GM18861 (cell line): ENCODE results near the gene LOXL4.
"Not testable (repeated sequence)": the region's sequence is repeated elsewhere in the genome, so short reads cannot be mapped to it uniquely, and the experiment has no call there.

Source experiments
- ATAC-seq: cut with Tn5 transposase; IDR thresholded peaks from one replicate; pipeline ENCODE4 v1.9.1; 2021; ENCODE audit not compliant: unreplicated experiment

The LOXL4 gene

GRCh38 chr10:98246911-98247805 lies 20.8 kb downstream of the LOXL4 start:
- no peak for ATAC-seq

DNA sequence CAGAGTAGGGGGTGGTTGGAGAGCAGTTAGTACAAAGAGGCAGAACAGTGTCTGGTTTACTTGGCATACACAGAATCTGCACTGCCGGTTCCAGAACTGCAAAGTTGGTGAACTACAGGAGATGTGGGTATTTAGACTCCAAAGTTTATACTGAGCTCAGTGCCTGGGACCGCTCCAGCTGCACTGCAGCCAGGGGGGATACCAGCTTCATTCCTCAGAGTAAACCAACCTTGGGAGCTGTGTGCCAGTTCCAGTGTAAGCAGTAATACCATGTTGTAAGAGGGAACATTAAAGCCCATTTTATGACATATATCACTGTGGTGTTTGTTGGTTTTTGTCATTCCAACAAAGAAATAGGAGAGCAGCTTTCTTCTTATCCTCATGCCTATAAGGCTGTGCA lies 23.4 kb downstream of the LOXL4 start:
- no peak for ATAC-seq

DNA sequence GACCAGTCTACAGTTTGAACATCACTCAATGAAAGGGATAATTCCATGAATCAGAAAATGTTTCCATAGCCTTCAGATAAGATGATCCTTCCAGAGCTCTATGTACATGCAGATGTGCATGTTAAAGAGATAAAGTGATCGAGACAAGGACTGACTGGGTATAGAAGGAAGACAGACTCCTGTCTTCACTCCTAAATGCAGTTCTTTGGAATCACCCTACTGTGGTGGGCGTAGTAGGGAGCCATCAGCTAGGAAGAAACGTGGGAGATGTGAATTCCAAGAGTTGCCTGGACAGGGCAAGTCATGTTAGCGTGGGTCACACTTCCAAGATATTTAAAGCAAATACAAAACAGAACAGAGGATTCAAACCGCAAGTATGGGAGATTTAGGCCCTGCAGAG lies 23.9 kb downstream of the LOXL4 start:
- no peak for ATAC-seq

DNA sequence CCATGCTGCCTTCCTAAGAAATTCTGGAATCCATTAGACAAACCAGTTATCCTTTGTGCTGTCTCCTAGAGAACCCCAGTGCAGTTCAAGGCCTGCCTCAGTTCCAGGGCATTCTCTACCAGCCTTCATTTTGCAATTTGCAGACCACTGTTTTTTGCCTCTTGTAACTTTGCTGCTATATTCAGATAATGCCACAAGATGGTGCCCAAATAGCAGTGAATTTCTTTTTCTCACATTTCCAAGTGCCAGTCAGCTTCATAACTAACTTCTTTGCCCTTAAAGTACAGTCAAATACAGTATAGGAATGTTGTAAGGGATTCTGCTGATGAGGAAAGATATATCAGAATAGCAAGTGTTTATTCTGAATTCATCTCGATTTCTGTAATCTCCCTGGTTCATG lies 25.2 kb downstream of the LOXL4 start:
- no peak for ATAC-seq

- ATAC-seq: no peak
Measured at GRCh38 chr10:98240524-98240923, 27.5 kb downstream of the LOXL4 start.

DNA sequence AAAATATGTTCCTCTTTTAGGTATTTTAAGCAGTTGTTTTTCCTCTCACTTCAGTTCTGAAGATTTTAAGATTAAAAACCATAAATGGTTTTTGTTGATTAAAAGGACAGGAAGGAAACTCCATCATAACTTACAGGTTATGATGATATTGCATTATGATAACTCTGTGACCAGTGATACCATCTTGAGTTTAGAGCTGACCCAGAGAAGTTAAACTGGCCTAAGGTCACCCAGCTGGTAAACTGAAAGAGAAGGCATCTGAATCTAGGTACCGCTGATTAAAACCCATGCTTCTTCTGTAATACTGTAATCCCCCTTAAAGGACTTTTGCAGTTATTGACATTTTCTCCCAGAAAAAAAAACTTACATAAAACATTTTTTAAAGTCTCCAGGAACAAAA lies 29.6 kb downstream of the LOXL4 start:
- ATAC-seq: no peak

DNA sequence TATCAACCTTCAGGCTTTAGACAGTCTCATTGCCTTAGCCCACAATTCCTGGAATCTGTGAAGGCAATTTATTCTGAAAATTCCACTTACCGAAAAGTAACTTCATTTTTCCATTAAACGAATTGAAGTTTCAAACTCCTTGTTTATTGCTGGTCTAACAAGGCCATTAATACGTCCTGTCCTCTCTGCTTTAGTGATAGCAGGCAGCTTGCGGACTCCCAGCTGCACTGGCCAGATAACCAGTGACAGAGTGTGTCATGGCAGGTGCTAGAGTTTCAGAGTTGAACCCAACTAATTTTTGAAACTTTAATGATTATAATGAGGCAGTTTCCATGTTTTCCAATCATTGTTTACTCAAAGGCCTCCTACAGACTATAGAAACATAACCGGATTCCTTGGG lies 31.1 kb downstream of the LOXL4 start:
- ATAC-seq: no peak

DNA sequence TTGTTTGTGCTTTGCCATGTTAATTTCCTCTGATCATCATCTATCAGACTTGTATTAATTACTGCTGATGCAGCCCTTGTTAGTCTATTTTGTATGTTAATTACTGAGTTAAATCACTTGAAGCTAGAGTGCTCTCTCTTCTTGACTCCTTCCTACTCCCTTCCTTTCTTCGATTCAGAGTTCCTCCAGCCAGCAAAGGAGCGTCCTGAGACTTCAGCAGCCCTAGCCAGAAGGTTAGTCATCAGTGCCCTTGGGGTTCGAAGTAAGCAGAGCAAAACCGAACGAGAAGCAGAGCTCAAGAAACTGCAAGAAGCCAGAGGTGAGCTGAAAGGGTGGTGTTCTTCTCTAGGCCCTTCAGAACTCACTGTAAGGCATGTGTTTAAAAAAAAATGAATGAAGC lies 32.1 kb downstream of the LOXL4 start:
- ATAC-seq: no peak

- no peak for ATAC-seq
Measured at GRCh38 chr10:98231417-98231816, 36.6 kb downstream of the LOXL4 start.

DNA sequence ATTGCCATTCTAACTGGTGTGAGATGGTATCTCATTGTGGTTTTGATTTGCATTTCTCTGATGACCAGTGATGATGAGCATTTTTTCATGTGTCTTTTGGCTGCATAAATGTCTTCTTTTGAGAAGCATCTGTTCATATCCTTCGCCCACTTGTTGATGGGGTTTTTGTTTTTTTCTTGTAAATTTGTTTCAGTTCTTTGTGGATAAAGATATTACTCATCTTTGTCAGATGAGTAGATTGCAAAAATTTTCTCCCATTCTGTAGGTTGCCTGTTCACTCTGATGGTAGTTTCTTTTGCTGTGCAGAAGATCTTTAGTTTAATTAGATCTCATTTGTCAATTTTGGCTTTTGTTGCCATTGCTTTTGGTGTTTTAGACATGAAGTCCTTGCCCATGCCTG lies 39.7 kb downstream of the LOXL4 start:
- not testable (repeated sequence) for ATAC-seq

GRCh38 chr10:98227713-98228112 lies 40.3 kb downstream of the LOXL4 start:
- ATAC-seq: not testable (repeated sequence)

DNA sequence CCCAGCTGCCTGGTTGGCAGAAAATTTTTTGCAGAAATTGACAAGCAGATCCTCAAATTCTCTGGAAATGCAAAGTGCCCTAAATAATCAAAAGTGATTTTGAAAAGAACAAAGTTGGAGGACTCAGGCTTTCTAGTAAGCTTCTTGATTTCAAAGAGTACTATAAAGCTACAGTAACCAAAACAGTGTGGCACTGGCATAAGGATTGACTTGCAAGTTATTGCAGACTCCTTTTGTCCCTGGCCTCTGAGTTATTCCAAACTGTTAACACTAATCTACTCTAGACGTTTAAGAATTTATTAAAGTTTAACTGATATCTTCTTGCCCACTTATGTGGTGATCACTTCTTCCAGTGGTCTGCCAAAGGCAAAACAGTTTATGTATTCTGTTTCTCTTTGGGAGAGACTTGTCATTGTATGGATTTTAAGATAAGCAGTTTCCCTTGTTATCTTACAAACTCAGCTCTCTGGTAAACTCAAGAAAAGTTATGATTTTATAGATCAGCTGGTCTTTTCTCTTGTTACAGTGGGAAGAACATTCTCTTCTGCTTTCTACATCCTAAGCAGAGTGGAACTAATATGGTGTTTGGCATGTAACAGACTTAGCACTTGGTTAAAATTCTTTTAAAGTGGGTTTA lies 41.4 kb downstream of the LOXL4 start:
- no peak for ATAC-seq

DNA sequence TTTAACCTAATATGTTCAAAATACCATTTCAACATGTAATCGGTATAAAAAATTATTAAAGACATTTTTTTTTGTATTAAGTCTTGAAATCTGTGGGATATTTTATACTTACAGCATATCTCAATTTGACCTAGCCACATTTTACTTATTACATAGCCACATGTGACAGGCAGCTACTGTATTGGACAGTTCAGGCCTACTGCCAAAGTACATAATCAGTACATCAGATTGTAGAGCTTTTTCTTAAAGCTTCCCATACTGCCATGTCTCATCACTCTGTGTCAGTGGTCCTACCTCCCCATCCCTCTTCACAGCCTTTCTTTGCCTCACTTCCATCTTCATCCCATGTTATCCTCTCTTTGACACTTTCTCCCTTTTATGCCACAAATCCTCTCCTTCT lies 43.0 kb downstream of the LOXL4 start:
- ATAC-seq: no peak

DNA sequence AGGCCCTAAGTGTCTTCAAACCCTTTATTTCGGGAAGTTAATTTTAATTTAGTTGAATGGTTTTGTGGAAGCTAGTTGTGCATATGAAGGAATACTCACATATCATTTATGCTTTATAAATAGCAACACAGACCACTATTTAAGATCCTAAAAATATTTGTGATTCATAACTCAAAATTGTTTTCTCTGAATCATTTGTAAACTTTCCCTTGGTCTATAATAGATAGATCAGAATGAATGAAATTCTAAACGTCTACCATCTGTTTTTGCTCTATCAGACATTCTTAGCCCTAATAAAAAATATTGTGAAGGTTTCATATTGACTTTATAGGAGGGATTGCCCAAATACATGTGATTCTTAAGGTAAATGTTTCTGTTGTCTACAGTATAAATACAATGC lies 43.5 kb downstream of the LOXL4 start:
- ATAC-seq: no peak

GRCh38 chr10:98223874-98224273 lies 44.1 kb downstream of the LOXL4 start:
- ATAC-seq: no peak

GRCh38 chr10:98217801-98218200 lies 50.2 kb downstream of the LOXL4 start:
- no peak for ATAC-seq

DNA sequence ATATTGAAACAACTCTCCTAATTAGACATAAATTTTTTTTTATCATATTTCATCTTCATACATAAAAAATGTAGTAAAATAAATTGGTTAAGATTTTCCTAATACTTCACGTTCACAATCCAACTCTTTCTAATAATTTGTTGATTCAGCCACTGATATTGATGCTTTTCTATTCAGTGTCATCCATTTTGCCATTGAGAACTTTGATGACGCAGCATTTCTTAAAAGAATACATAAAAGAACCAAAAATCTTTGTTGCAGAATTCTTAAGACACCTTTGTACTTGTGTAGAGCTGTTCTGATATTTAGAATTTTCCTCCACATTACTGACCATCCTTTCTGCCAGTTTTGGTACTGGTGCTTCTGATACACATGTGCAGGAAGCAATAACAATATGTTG lies 52.6 kb downstream of the LOXL4 start:
- no peak for ATAC-seq

- ATAC-seq: no peak
Measured at GRCh38 chr10:98213740-98214139, 54.3 kb downstream of the LOXL4 start.

DNA sequence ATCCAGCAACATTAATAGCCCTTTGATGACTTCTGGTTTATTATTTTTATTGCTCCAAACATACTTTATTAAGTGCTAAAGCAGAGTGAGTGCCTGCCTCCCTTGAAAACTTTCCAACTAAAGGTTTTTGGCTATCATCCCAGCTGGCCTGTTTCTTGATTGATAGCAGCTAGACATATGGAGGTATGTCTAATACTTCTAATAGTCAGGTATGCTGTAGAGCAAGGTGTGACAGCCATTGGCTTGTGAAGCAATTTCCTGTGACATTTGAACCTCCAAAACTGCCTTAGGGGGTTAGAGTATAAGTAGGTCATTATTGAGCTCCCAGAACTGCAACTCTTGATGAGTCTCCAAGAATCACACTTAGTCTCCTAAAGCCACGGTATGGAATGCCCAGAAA lies 55.8 kb downstream of the LOXL4 start:
- no peak for ATAC-seq

DNA sequence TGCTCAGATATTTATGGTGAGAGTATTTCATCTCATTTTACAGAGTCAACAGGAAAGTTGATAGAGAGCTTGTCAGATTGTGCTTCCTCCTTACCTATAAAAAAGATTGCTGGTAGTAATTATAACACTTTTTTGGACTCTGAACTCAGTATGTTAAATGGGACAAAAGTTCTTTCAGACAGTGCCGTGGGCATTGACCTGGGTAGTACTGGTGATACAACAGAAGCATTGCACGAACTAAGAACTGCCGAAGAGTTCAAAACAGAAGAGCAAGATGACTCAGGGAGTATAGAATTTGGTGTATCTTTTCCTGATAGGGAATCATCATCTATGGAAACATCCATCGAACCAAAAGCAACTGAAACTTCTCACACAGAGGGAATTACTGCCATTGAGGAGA lies 58.6 kb downstream of the LOXL4 start:
- no peak for ATAC-seq

- ATAC-seq: no peak
Measured at GRCh38 chr10:98208925-98209324, 59.1 kb downstream of the LOXL4 start.

GRCh38 chr10:98205351-98205750 lies 62.6 kb downstream of the LOXL4 start:
- no peak for ATAC-seq

DNA sequence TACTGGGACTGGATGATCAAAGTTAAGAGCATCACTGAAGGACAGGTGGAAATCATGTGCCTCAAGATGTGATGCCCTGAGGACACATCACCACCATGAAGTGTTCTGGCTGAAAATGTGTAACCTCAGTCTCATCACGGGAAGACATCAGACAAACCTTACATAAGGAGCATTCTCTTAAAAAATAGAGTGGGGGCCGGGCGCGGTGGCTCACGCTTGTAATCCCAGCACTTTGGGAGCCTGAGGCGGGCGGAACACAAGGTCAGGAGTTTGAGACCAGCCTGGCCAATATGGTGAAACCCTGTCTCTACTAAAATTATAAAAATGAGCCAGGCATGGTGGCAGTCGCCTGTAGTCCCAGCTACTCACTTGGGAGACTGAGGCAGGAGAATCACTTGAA lies 65.6 kb downstream of the LOXL4 start:
- no peak for ATAC-seq
